ENCODE data around the gene GRAP2.

DNA sequence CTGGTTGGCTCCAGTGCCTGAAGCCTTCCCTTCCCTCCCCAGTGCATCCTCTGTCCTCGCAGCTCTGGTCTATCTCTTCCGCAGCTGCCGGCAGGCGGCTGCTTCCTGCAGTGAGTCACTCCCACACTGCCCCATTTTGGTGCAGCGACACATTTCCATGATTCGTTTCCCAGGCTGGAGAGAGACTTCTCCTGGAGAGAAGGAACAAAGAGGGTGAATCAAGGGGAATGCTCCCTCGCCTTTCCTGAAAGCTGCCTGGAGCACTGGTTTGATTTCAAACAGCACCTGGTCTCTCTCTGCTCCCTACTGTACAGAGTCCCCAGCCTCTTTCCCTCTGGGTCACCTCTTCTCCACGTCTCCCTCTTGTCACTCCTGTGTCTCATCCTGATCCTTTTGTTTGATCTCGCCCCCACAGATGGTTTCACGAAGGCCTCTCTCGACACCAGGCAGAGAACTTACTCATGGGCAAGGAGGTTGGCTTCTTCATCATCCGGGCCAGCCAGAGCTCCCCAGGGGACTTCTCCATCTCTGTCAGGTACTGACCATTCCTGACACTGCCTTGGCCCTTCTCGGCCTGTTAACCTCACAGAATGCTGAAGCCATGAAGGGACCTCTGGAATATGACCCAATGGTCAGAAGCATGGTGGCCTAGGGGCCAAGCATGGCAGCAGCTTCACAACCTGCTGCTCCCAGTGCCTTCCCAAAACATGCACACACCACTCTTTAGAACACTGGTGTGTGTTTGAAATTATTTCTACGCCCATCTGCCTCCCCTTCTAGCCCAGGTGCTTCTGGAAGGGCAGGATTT is 59.0 kb downstream of the GRAP2 start, which contains the start of gene TMA7B:
- TF ChIP-seq RFX5 (IDR thresholded peaks at IDR 0.05; ENCODE audit: low read length) (no peak), CHD2 (IDR thresholded peaks at IDR 0.05; ENCODE audit: low read length, partially characterized antibody) (no peak), YY1 (IDR thresholded peaks at IDR 0.05; ENCODE audit: low read depth) (no peak), ELF1 (IDR thresholded peaks at IDR 0.05) (no peak), EP300 (IDR thresholded peaks at IDR 0.05; ENCODE audit: borderline replicate concordance in 1 of 2, low read depth in 1 of 2, low read length in 1 of 2) (no peak), EZH2phosphoT487 (IDR thresholded peaks at IDR 0.05; ENCODE audit: borderline replicate concordance, low read depth) (no peak), RXRA (IDR thresholded peaks at IDR 0.05; ENCODE audit: borderline replicate concordance, low read depth) (no peak)
- TF ChIP-seq, protein P1, sequence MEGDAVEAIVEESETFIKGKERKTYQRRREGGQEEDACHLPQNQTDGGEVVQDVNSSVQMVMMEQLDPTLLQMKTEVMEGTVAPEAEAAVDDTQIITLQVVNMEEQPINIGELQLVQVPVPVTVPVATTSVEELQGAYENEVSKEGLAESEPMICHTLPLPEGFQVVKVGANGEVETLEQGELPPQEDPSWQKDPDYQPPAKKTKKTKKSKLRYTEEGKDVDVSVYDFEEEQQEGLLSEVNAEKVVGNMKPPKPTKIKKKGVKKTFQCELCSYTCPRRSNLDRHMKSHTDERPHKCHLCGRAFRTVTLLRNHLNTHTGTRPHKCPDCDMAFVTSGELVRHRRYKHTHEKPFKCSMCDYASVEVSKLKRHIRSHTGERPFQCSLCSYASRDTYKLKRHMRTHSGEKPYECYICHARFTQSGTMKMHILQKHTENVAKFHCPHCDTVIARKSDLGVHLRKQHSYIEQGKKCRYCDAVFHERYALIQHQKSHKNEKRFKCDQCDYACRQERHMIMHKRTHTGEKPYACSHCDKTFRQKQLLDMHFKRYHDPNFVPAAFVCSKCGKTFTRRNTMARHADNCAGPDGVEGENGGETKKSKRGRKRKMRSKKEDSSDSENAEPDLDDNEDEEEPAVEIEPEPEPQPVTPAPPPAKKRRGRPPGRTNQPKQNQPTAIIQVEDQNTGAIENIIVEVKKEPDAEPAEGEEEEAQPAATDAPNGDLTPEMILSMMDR (IDR thresholded peaks at IDR 0.05) = peak; percentile 28; the same call in 1 of the 2 replicates
